Testis (tissue), 5 donors: ENCODE measurements around the gene HMX1. TPM values are rescaled to one million over a fixed set of nuclear protein-coding genes. Genes with fewer than 3 reads are reported as not detected.

Source experiments
- DNase-seq: peaks from one replicate; pipeline ENCODE4 v3.0.0-alpha.2; 2019
- H3K27ac ChIP-seq, 2 donors: fragments of 200-600 bp; sonication (generic); one replicate each; pipeline ENCODE4 v1.5.1; 2019
- H3K27me3 ChIP-seq: fragments of 200-600 bp; sonication (generic); one replicate; pipeline ENCODE4 v1.5.1; 2019
- H3K36me3 ChIP-seq: fragments of 200-600 bp; sonication (generic); one replicate; pipeline ENCODE4 v1.5.1; 2017; ENCODE audit warnings: low read depth; ENCODE audit errors: missing control alignments
- H3K4me1 ChIP-seq: fragments of 200-600 bp; sonication (generic); one replicate; pipeline ENCODE4 v1.5.1; 2019
- H3K4me3 ChIP-seq, 2 donors: fragments of 200-600 bp; sonication (generic); one replicate each; pipeline ENCODE4 v1.5.1; 2017 to 2019
- H3K9me3 ChIP-seq: fragments of 200-600 bp; sonication (generic); one replicate; pipeline ENCODE4 v1.5.1; 2017
- POLR2A ChIP-seq: fragments of 450-650 bp; IDR thresholded peaks from one replicate; pipeline ENCODE4 v1.6.1; 2017; ENCODE audit warnings: antibody characterized with exemption, mild to moderate bottlenecking, moderate library complexity
- WGBS, 2 donors: methylation state at CpG; one replicate each; pipeline ENCODE4 v1.1.5; 2018; 5-methylcytosine and 5-hydroxymethylcytosine counted together
- intact Hi-C: fragments of 100-400 bp; cut with DNase I; formaldehyde crosslinking; loops from one replicate; pipeline ENCODE4 v1.15.1; 2023; ENCODE audit warnings: low total_unique reads
- long read RNA-seq, 2 donors: transcript quantifications; one replicate each; lab custom pipeline, GENCODE V29; 2026
- polyA plus RNA-seq: library from polyadenylated mRNA; stranded (reverse); fragments of 350-450 nt; fragmentation: Illumina TruSeq; extraction: RNeasy Lipid Tissue Mini Kit (QIAGEN cat#74804); gene quantifications from one replicate; pipeline ENCODE4 v1.2.3, GENCODE V29; 2014; ENCODE audit warnings: low read depth, low replicate concordance; ENCODE audit not compliant: insufficient read depth
- total RNA-seq, 2 donors: library from RNA; depleted of rRNA; stranded (reverse); fragments of >200 nt; gene quantifications; one replicate each; pipeline ENCODE4 v1.2.3, GENCODE V29; 2016
- TF ChIP-seq, protein P1 (sequence below), 3 experiments: fragments of 450-650 bp in 2 of 3; fragments of 200-600 bp in 1 of 3; sonication (generic) in 1 of 3; IDR thresholded peaks; one replicate each; pipeline ENCODE4 v1.5.1; 2016 to 2019; ENCODE audit warnings: antibody characterized with exemption in 3 of 3, mild to moderate bottlenecking in 2 of 3, moderate library complexity in 1 of 3

The HMX1 gene
- total RNA-seq: 1 to 10 TPM; 4.2 to 7.3 TPM
- polyA plus RNA-seq: 0.65 TPM
- long read RNA-seq, donor 1: 0 reads
- long read RNA-seq, donor 2: 0 reads

DNA sequence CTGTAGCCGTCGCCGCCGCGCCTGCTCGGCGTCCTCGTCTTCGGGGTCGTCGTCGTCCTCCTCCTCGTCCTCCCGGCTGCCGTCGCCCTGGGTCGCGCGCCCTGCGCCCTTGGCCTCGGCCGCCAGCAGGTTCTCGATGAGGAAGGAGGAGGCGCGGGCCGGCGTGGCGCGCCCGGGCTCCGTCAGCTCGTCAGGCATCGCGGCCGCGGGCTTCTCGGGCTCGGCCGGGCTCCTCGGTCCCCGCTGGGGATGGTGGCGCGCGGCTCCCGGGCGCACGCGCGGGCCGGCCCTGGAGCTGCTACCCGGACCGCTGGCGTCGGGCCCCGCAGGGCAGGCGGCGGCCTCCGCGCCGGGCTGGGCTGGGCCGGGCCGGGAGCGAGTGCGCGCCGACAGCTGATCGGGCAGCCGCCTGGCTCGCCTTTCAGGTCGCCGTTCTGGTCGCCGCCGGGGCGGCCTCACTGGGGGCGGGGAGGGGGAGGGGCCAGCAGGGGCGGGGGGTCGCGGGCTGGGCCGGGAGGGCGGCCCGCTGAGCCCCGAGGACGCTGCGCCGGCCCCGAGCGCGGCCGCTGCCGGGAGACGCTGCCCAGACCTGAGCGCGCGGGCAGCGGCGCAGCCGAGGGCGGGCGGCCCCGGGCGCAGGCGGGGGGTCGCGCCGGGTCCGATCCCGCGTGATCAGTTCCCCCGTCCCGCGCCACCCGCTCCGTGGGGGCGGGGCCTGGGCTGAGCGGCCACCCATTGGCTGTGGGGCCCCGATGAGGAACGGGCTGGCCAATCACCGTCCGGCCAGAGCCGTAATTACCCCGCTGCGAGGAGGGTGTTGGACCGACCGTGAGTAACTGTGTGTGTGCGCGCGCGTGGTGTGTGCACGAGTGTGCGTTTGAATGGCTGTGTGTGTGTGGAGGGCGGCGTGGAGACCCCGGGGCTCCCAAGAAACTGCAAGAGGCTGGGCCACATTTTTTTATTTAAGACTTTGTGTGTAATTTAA, at the start of gene HMX1:
Gene HMX1, minus strand, starts transcription at position 423 of the 985 bp plus-strand sequence. Its CDS starts 225 bp downstream, at position 198.
- Histone ChIP-seq H3K4me1 (no peaks in the 10 kb centered on the region), H3K4me3 (peak within 1 kb of the TSS; percentile 18 to 34), H3K27ac (no peak within 1 kb of the TSS), H3K27me3 (no peaks in the 10 kb centered on the region), H3K9me3 (no peaks in the 10 kb centered on the region), H3K36me3 (no peaks in the 10 kb centered on the region)
- intact Hi-C loops: no loop called here
- DNase-seq: peak; percentile 69
- TF ChIP-seq, protein P1, sequence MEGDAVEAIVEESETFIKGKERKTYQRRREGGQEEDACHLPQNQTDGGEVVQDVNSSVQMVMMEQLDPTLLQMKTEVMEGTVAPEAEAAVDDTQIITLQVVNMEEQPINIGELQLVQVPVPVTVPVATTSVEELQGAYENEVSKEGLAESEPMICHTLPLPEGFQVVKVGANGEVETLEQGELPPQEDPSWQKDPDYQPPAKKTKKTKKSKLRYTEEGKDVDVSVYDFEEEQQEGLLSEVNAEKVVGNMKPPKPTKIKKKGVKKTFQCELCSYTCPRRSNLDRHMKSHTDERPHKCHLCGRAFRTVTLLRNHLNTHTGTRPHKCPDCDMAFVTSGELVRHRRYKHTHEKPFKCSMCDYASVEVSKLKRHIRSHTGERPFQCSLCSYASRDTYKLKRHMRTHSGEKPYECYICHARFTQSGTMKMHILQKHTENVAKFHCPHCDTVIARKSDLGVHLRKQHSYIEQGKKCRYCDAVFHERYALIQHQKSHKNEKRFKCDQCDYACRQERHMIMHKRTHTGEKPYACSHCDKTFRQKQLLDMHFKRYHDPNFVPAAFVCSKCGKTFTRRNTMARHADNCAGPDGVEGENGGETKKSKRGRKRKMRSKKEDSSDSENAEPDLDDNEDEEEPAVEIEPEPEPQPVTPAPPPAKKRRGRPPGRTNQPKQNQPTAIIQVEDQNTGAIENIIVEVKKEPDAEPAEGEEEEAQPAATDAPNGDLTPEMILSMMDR (IDR thresholded peaks at IDR 0.05): no peak
- TF ChIP-seq POLR2A: no peak
- WGBS, 2 donors: 1% methylated on average over 18 to 65 of the region's 134 CpGs

DNA sequence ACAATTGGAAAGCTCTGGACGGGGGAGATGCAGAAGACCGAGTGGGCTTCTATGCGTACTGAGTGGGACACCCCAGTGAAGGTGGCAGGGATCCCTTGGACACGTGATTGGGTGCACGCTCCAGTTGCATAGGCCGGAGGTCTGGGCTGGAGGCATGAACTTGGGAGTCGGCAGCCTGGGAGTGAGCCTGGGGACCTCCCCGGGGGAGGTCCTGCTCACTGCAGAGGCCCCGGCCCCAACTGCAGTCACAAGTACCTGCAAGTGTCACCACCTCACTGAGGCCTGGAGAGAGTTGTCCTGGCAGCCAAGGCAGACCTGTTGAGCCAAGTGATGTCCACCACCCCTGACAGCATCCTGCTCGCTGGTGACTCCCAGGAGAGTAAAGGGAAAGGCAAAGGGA, 49.3 kb upstream of the HMX1 start:
- no peaks in the 10 kb centered on the region for H3K27me3 ChIP-seq
- DNase-seq: no peak
- intact Hi-C loops: no loop called here
- no peak overlapping the region for H3K27ac ChIP-seq
- H3K4me1 ChIP-seq: no peaks in the 10 kb centered on the region
- TF ChIP-seq POLR2A: no peak
- TF ChIP-seq, protein P1 (IDR thresholded peaks at IDR 0.05): no peak
- 74 to 79% methylated on average over 7 to 10 of the region's 10 CpGs for WGBS, 2 donors
- H3K36me3 ChIP-seq: no peaks in the 10 kb centered on the region
- H3K4me3 ChIP-seq: no peak overlapping the region
- no peaks in the 10 kb centered on the region for H3K9me3 ChIP-seq

DNA sequence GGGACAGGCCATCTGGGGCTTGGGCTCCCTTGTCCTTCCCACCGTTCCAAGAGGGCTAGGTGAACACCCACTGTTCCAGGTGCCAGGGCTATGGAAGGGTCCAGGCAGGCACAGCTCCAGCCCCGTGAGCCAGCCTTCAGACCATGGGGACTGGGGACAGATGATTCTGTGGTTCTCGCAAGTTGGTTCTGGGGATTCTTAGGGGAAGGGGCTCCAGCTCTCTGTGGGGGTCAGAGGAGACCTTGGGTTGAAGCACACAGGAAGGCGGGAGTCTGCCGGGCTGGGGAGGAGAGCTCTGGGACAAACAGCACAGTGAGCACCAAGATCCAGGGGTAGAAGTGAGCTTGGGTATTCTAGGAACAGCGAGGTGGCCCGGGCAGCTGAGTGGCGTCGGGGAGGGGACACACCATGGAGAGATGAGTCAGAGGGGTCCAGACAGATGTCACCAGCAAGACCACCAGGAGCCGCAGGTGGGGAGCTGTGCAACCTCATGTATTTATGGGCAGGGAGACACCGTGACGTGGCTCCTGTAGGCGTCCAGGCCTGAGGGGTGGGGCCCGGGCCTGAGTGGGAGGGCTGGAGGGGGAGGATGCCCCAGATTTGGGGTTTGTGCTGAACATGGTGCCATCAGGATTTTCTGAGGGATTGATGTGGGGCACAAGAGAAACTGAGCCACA, 48.8 kb upstream of the HMX1 start:
- DNase-seq: no peak
- intact Hi-C loops: no loop called here

DNA sequence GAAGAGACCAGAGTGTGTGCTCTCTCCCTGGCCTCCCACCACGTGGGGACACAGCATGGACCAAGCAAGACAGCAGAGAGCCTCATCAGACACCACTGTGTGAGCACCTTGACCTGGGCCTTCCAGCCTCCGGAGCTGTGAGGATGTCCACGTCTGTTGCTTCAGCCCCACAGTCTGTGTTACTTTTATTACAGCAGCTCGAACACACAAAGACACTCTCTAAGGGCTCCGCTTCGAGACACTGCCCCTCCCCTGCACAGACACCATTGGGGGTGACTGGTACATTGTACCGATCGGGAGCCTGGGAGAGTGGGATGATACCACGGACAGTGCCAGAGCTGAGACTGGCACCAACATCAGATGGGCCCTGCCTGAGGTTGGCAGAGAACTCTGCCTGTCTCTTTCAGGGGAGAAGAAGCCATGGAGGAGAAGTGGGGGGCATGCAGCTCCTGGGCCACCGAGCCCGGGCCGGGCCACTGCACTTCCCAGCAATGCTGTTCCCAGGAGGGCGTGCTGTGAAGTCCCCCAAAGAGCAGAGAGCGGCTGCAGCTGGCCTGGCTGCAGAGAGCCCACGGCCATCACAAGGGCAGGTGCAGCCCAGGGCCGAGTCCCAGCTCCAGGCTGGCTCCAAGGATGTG, 48.1 kb upstream of the HMX1 start:
- Histone ChIP-seq H3K27me3 (no peaks in the 10 kb centered on the region), H3K4me3 (no peak overlapping the region), H3K9me3 (no peaks in the 10 kb centered on the region), H3K36me3 (no peaks in the 10 kb centered on the region), H3K4me1 (no peaks in the 10 kb centered on the region), H3K27ac (no peak overlapping the region)
- TF ChIP-seq, protein P1 (IDR thresholded peaks at IDR 0.05): no peak
- TF ChIP-seq POLR2A: no peak
- intact Hi-C loops: no loop called here
- DNase-seq: no peak
- WGBS, 2 donors: 75 to 90% methylated on average over 2 to 16 of the region's 16 CpGs

More for the DNA sequence above, 48.8 kb upstream of the HMX1 start:
- 87 to 89% methylated on average over 14 of the region's 14 CpGs for WGBS, 2 donors
- TF ChIP-seq, protein P1 (IDR thresholded peaks at IDR 0.05): no peak
- TF ChIP-seq POLR2A: no peak
- no peaks in the 10 kb centered on the region for H3K36me3 ChIP-seq
- no peak overlapping the region for H3K4me3 ChIP-seq
- H3K27ac ChIP-seq: no peak overlapping the region
- no peaks in the 10 kb centered on the region for H3K27me3 ChIP-seq
- no peaks in the 10 kb centered on the region for H3K4me1 ChIP-seq
- H3K9me3 ChIP-seq: no peaks in the 10 kb centered on the region
